ENCODE data around the gene CISH.

Gene CISH

GRCh38 chr3:50572801-50573371, 38.7 kb downstream of the CISH start:
- DNase-seq (ENCODE audit: low read depth in 3 of 3, low spot score in 1 of 3): peak in 1 of 3 donors; percentile 35

- peak; percentile 57 to 76 (median 69) for DNase-seq (ENCODE audit: low read depth in 3 of 3, low spot score in 1 of 3)
These were observed 39.4 kb downstream of the CISH start for GRCh38 chr3:50572158-50572557.

GRCh38 chr3:50571486-50571885, 40.1 kb downstream of the CISH start:
- DNase-seq (ENCODE audit: low read depth in 3 of 3, low spot score in 1 of 3): no peak

- DNase-seq (ENCODE audit: low read depth in 3 of 3, low spot score in 1 of 3): no peak
These were observed 40.9 kb downstream of the CISH start for GRCh38 chr3:50570508-50571279.

GRCh38 chr3:50568947-50569749, 42.4 kb downstream of the CISH start, which contains the start of gene HEMK1:
Gene HEMK1, plus strand, starts transcription at chr3:50569522. Its CDS starts 1,583 bp downstream, at chr3:50571105.
- DNase-seq (ENCODE audit: low read depth in 3 of 3, low spot score in 1 of 3): peak; percentile 75 to 85 (median 84)

- DNase-seq (ENCODE audit: low read depth in 3 of 3, low spot score in 1 of 3): peak; percentile 83 to 91 (median 86)
These were observed 44.0 kb downstream of the CISH start, which contains the start of gene C3orf18 for GRCh38 chr3:50567386-50568167. Gene C3orf18, minus strand, starts transcription at chr3:50567747. Its CDS starts 2,048 bp downstream, at chr3:50565699.

- no peak for DNase-seq (ENCODE audit: low read depth in 3 of 3, low spot score in 1 of 3)
These were observed 44.6 kb downstream of the CISH start for GRCh38 chr3:50567011-50567385.

- no peak for DNase-seq (ENCODE audit: low read depth in 3 of 3, low spot score in 1 of 3)
These were observed 47.3 kb downstream of the CISH start for GRCh38 chr3:50564321-50564720.

- DNase-seq (ENCODE audit: low read depth in 3 of 3, low spot score in 1 of 3): no peak
These were observed 47.7 kb downstream of the CISH start for GRCh38 chr3:50563867-50564266.

GRCh38 chr3:50562861-50563260, 48.7 kb downstream of the CISH start:
- no peak for DNase-seq (ENCODE audit: low read depth in 3 of 3, low spot score in 1 of 3)

- no peak for DNase-seq (ENCODE audit: low read depth in 3 of 3, low spot score in 1 of 3)
These were observed 51.9 kb downstream of the CISH start for GRCh38 chr3:50559702-50560101.

GRCh38 chr3:50557915-50558314, 53.7 kb downstream of the CISH start:
- no peak for DNase-seq (ENCODE audit: low read depth in 3 of 3, low spot score in 1 of 3)

GRCh38 chr3:50557106-50557505, 54.5 kb downstream of the CISH start:
- no peak for DNase-seq (ENCODE audit: low read depth in 3 of 3, low spot score in 1 of 3)

All from stimulated activated CD4-positive, alpha-beta T cell treated with anti-CD3 and anti-CD28 coated beads, TNF-alpha, amount 100 ng/mL, for 1 hour (primary cell).